GM10248 (cell line): ENCODE results near the gene WDR76.

Experiments
- CTCF ChIA-PET: fragments of 300-600 bp; sonication (Branson Sonifier 250); formaldehyde crosslinking; extraction: SDS; loops from one replicate; lab custom pipeline; 2021; ENCODE audit warnings: antibody characterized with exemption; lab: Yijun Ruan, JAX
- POLR2A ChIA-PET: fragments of 350-650 bp; sonication (Branson Sonifier 250); formaldehyde crosslinking; extraction: SDS; loops from one replicate; lab custom pipeline; 2020; ENCODE audit warnings: antibody characterized with exemption; lab: Yijun Ruan, JAX
- DNase-seq: peaks from one replicate; pipeline ENCODE4 v3.0.0; 2012; ENCODE audit errors: extremely low spot score
- CTCF ChIP-seq: IDR thresholded peaks from 2 replicates; pipeline ENCODE4 v1.5.1; 2012; ENCODE audit warnings: mild to moderate bottlenecking, low read depth; ENCODE audit errors: extremely low read depth, missing control alignments, control extremely low read depth

The WDR76 gene

GRCh38 chr15:43898891-43899290 lies 72.1 kb downstream of the WDR76 start:
- no peak for TF ChIP-seq CTCF
- ChIA-PET POLR2A (no interaction called here), CTCF (interaction anchor here (6.9 to 8.6 kb wide), 2 partner anchors 11 to 165 kb away, joined by 63 to 108 read pairs; no protein-coding TSS in a partner anchor)
- DNase-seq: no peak

GRCh38 chr15:43899928-43900327 lies 73.1 kb downstream of the WDR76 start:
- ChIA-PET CTCF (interaction anchor here (6.9 to 8.6 kb wide), 2 partner anchors 12 to 164 kb away, joined by 63 to 108 read pairs; no protein-coding TSS in a partner anchor), POLR2A (no interaction called here)
- TF ChIP-seq CTCF: no peak
- DNase-seq: no peak

GRCh38 chr15:43900996-43901395 lies 74.2 kb downstream of the WDR76 start:
- POLR2A ChIA-PET: no interaction called here
- CTCF ChIA-PET: interaction anchor here (6.9 to 8.6 kb wide), 2 partner anchors 13 to 163 kb away, joined by 63 to 108 read pairs; no protein-coding TSS in a partner anchor
- DNase-seq: no peak
- TF ChIP-seq CTCF: no peak

- POLR2A ChIA-PET: no interaction called here
- CTCF ChIA-PET: interaction anchor here (1.4 to 8.6 kb wide), 5 partner anchors 13 to 163 kb away, joined by 3 to 108 read pairs (median 4); no protein-coding TSS in a partner anchor
- DNase-seq: no peak
- no peak for TF ChIP-seq CTCF
These were observed 74.7 kb downstream of the WDR76 start for GRCh38 chr15:43901495-43901894.

- ChIA-PET CTCF (interaction anchor here (0.5 to 8.6 kb wide), 50 partner anchors 10 to 713 kb away, joined by 3 to 108 read pairs (median 4); no protein-coding TSS in a partner anchor), POLR2A (no interaction called here)
- TF ChIP-seq CTCF: peak; percentile 70
- DNase-seq: peak; percentile 80
These were observed 77.1 kb downstream of the WDR76 start for GRCh38 chr15:43903864-43904290.

GRCh38 chr15:43905755-43906154 lies 79.0 kb downstream of the WDR76 start:
- POLR2A ChIA-PET: no interaction called here
- CTCF ChIA-PET: interaction anchor here (0.9 to 8.6 kb wide), 4 partner anchors 10 to 158 kb away, joined by 4 to 108 read pairs (median 6); no protein-coding TSS in a partner anchor
- no peak for TF ChIP-seq CTCF
- no peak for DNase-seq
